H1 (cell line): ENCODE measurements around the gene GPC6. TPM values are rescaled to one million over a fixed set of nuclear protein-coding genes. Genes with fewer than 3 reads are reported as not detected.

ENCODE experiments used
- CTCF ChIA-PET: fragments of 300-600 bp; sonication (Branson Sonifier 250); formaldehyde crosslinking; loops from one replicate; lab custom pipeline; 2021; ENCODE audit not compliant: partially characterized antibody; lab: Charles Lee
- POLR2A ChIA-PET: fragments of 300-600 bp; sonication (Branson Sonifier 250); formaldehyde crosslinking; loops from one replicate; lab custom pipeline; 2021; ENCODE audit warnings: inconsistent platforms; ENCODE audit not compliant: partially characterized antibody; lab: Charles Lee
- DNase-seq, 2 experiments: peaks; one replicate each; pipeline versions ENCODE4 v3.0.0 to v3.0.0-alpha.2; 2010 to 2022; ENCODE audit warnings: low spot score in 2 of 2, low read depth in 1 of 2, mixed read lengths in 1 of 2
- FAIRE-seq: peaks from 2 replicates; lab custom pipeline; 2011; peaks lifted over from hg19 to GRCh38; lab: Jason Lieb, UNC
- H2AFZ ChIP-seq: 2 replicates; pipeline ENCODE4 v1.8.1; 2012; ENCODE audit warnings: low read length, inconsistent platforms
- H2AK5ac ChIP-seq: 2 replicates; pipeline ENCODE4 v1.6.1; 2013; ENCODE audit warnings: low read depth, low read length
- H2BK120ac ChIP-seq: replicated peaks from 2 replicates; pipeline ENCODE3; 2013; ENCODE audit warnings: low read depth, low read length, inconsistent platforms
- H2BK12ac ChIP-seq: 2 replicates; pipeline ENCODE4 v1.6.1; 2013; ENCODE audit warnings: low read depth, low read length
- H2BK15ac ChIP-seq: 2 replicates; pipeline ENCODE4 v1.6.1; 2013; ENCODE audit warnings: low read length
- H2BK20ac ChIP-seq: 2 replicates; pipeline ENCODE4 v1.6.1; 2013; ENCODE audit warnings: low read length
- H2BK5ac ChIP-seq: 2 replicates; pipeline ENCODE4 v1.6.1; 2013; ENCODE audit warnings: low read depth, low read length
- H3K14ac ChIP-seq: 2 replicates; pipeline ENCODE4 v1.6.1; 2013; ENCODE audit warnings: inconsistent platforms; ENCODE audit not compliant: insufficient read length
- H3K18ac ChIP-seq: 2 replicates; pipeline ENCODE4 v1.6.1; 2013; ENCODE audit warnings: low read length; ENCODE audit errors: extremely low read depth
- H3K23ac ChIP-seq: 2 replicates; pipeline ENCODE4 v1.6.1; 2013; ENCODE audit warnings: inconsistent platforms; ENCODE audit not compliant: insufficient read length
- H3K23me2 ChIP-seq: 2 replicates; pipeline ENCODE4 v1.6.1; 2013; ENCODE audit warnings: low read depth, low read length
- H3K27ac ChIP-seq: 2 replicates; pipeline ENCODE4 v1.6.1; 2011; ENCODE audit warnings: low read depth, low read length, inconsistent platforms
- H3K27me3 ChIP-seq, 4 experiments: replicated peaks in 1 of 4; 1 replicate in 1 of 4; 2 replicates in 3 of 4; pipeline versions ENCODE4 v1.6.1 to v1.8.1; 2011 to 2013; ENCODE audit warnings: low read length in 3 of 4, mild to moderate bottlenecking in 3 of 4, inconsistent platforms in 2 of 4, mixed read lengths in 2 of 4, moderate library complexity in 1 of 4; ENCODE audit not compliant: control insufficient read depth in 3 of 4, insufficient read depth in 3 of 4; ENCODE audit errors: extremely low read depth in 1 of 4
- H3K36me3 ChIP-seq, 4 experiments: 2 replicates each; pipeline versions ENCODE4 v1.6.1 to v1.8.1; 2011 to 2013; ENCODE audit warnings: mild to moderate bottlenecking in 4 of 4, low read length in 3 of 4, moderate library complexity in 2 of 4, control low read depth in 1 of 4, inconsistent platforms in 1 of 4; ENCODE audit not compliant: insufficient read depth in 4 of 4, control insufficient read depth in 2 of 4
- H3K4ac ChIP-seq: replicated peaks from 2 replicates; pipeline ENCODE3; 2013; ENCODE audit warnings: low read length, low read depth, mixed read lengths, inconsistent platforms; ENCODE audit not compliant: insufficient read length
- H3K4me1 ChIP-seq, 4 experiments: replicated peaks in 1 of 4; 1 replicate in 1 of 4; 2 replicates in 3 of 4; pipeline versions ENCODE4 v1.6.1 to v1.8.1; 2011 to 2013; ENCODE audit warnings: low read length in 3 of 4, inconsistent platforms in 2 of 4, mixed read lengths in 1 of 4; ENCODE audit not compliant: insufficient read depth in 4 of 4, control insufficient read depth in 3 of 4
- H3K4me2 ChIP-seq, 2 experiments: 2 replicates each; pipeline versions ENCODE4 v1.6.1 to v1.8.1; 2011 to 2013; ENCODE audit warnings: low read depth in 2 of 2, low read length in 2 of 2, control low read depth in 1 of 2, inconsistent platforms in 1 of 2, mild to moderate bottlenecking in 1 of 2; ENCODE audit not compliant: insufficient read depth in 1 of 2
- H3K4me3 ChIP-seq, 4 experiments: fragments of 200-600, 300-600 bp in 1 of 4; sonication (generic), shearing (Covaris generic), sonication (Bioruptor Twin) in 1 of 4; 2 replicates each; pipeline versions ENCODE4 v1.5.1 to v1.8.1; 2011 to 2016; ENCODE audit warnings: low read length in 4 of 4, low read depth in 3 of 4, control low read depth in 2 of 4, inconsistent platforms in 2 of 4, mild to moderate bottlenecking in 2 of 4, mixed read lengths in 1 of 4, moderate library complexity in 1 of 4; ENCODE audit not compliant: insufficient read depth in 2 of 4; ENCODE audit errors: extremely low read depth in 1 of 4
- H3K56ac ChIP-seq: replicated peaks from 2 replicates; pipeline ENCODE3; 2013; ENCODE audit warnings: low read depth, mild to moderate bottlenecking, mixed read lengths, low read length, inconsistent platforms; ENCODE audit not compliant: insufficient read length
- H3K79me1 ChIP-seq: 2 replicates; pipeline ENCODE4 v1.6.1; 2013; ENCODE audit warnings: low read depth, low read length, control low read depth
- H3K79me2 ChIP-seq, 2 experiments: 2 replicates each; pipeline versions ENCODE4 v1.6.1 to v1.8.1; 2012 to 2013; ENCODE audit warnings: low read length in 2 of 2, mild to moderate bottlenecking in 2 of 2, inconsistent platforms in 1 of 2; ENCODE audit not compliant: insufficient read depth in 2 of 2, control insufficient read depth in 1 of 2
- H3K9ac ChIP-seq, 4 experiments: replicated peaks in 1 of 4; 1 replicate in 1 of 4; 2 replicates in 3 of 4; pipeline versions ENCODE4 v1.6.1 to v1.8.1; 2011 to 2013; ENCODE audit warnings: low read depth in 3 of 4, low read length in 3 of 4, control low read depth in 2 of 4, mild to moderate bottlenecking in 2 of 4, moderate library complexity in 2 of 4, inconsistent platforms in 1 of 4; ENCODE audit errors: extremely low read depth in 1 of 4
- H3K9me3 ChIP-seq, 2 experiments: 2 replicates each; pipeline versions ENCODE4 v1.6.1 to v1.8.1; 2012 to 2013; ENCODE audit warnings: mild to moderate bottlenecking in 2 of 2, moderate library complexity in 2 of 2, control low read depth in 1 of 2, inconsistent platforms in 1 of 2, low read depth in 1 of 2, low read length in 1 of 2, mixed read lengths in 1 of 2; ENCODE audit not compliant: insufficient read depth in 2 of 2
- H4K20me1 ChIP-seq, 2 experiments: replicated peaks in 1 of 2; 2 replicates each; pipeline versions ENCODE3 to v1.8.1; 2011 to 2013; ENCODE audit warnings: inconsistent platforms in 2 of 2, low read length in 2 of 2, mild to moderate bottlenecking in 1 of 2; ENCODE audit not compliant: insufficient read depth in 2 of 2, control insufficient read depth in 1 of 2
- H4K5ac ChIP-seq: 2 replicates; pipeline ENCODE4 v1.6.1; 2013; ENCODE audit warnings: low read length, low read depth, mixed read lengths, inconsistent platforms; ENCODE audit not compliant: insufficient read length
- H4K8ac ChIP-seq: 2 replicates; pipeline ENCODE4 v1.8.0; 2013; ENCODE audit warnings: mild to moderate bottlenecking, moderate library complexity, low read length, inconsistent platforms; ENCODE audit not compliant: insufficient read depth; ENCODE audit errors: extremely low read depth
- H4K91ac ChIP-seq: replicated peaks from 2 replicates; pipeline ENCODE3; 2013; ENCODE audit warnings: low read length, mixed read lengths, inconsistent platforms; ENCODE audit not compliant: insufficient read length
- KDM4A ChIP-seq: IDR thresholded peaks from one replicate; pipeline ENCODE4 v1.7.1; 2012; ENCODE audit warnings: low read depth, mild to moderate bottlenecking, moderate library complexity, low read length, inconsistent platforms; ENCODE audit not compliant: severe bottlenecking
- WGBS, 2 experiments: shearing (Covaris generic) in 1 of 2; methylation state at CpG; one replicate each; pipeline versions ENCODE4 v1.1.6 to v1.1.7; 2013 to 2015; ENCODE audit warnings: low lambda C conversion rate in 2 of 2, mixed read lengths in 2 of 2, inconsistent platforms in 1 of 2, low coverage in 1 of 2, missing lambda C conversion rate in 1 of 2; ENCODE audit not compliant: insufficient replicate concordance in 2 of 2, insufficient coverage in 1 of 2, insufficient read length in 1 of 2; ENCODE audit errors: extremely low coverage in 1 of 2, missing lambda C conversion rate in 1 of 2; 5-methylcytosine and 5-hydroxymethylcytosine counted together
- polyA plus RNA-seq, 7 experiments: library from polyadenylated mRNA; depleted of rRNA in 3 of 7; stranded (reverse) in 5 of 7; unstranded in 2 of 7; fragments of >200 nt in 5 of 7; fragments of 200-250 nt in 2 of 7; gene quantifications; 1 replicate in 5 of 7; 2 replicates in 1 of 7; 4 replicates in 1 of 7; pipeline versions ENCODE4 v1.2.1 to v1.2.3, GENCODE V29; 2011 to 2013; ENCODE audit warnings: missing spikeins in 2 of 7, mixed read lengths in 2 of 7
- total RNA-seq: library from RNA; stranded (reverse); fragmentation: NEBNext Ultra II Directional; extraction: Animal tissue kit (Norgen Biotek cat#: 25700); gene quantifications from 2 replicates; pipeline ENCODE4 v1.2.1, GENCODE V29; 2021

Gene GPC6
- total and polyA plus RNA-seq, 2 of the 8 experiments (the other 6 are each of a cell fraction or from before 2014, with no cell fraction given) = 5.4 to 12.0 TPM

- H2AK5ac ChIP-seq = no peak overlapping the region
- POLR2A ChIA-PET = no interaction called here
- no peak overlapping the region for H3K14ac ChIP-seq
- no peak for TF ChIP-seq KDM4A
Measured at GRCh38 chr13:94400874-94401273, 1174.3 kb downstream of the GPC6 start.

More at GRCh38 chr13:94400874-94401273, 1174.3 kb downstream of the GPC6 start:
- no peak overlapping the region for H3K4me3 ChIP-seq
- no peak overlapping the region for H2BK120ac ChIP-seq
- no peaks in the 10 kb centered on the region for H3K27me3 ChIP-seq
- no peak overlapping the region for H2BK5ac ChIP-seq
- CTCF ChIA-PET = interaction anchor here (1.0 kb wide), 1 partner anchor 10 kb away, joined by 3 read pairs; no protein-coding TSS in a partner anchor
- no peak overlapping the region for H3K18ac ChIP-seq
- no peaks in the 10 kb centered on the region for H3K9me3 ChIP-seq
- no peak overlapping the region for H2BK20ac ChIP-seq
- H3K79me1 ChIP-seq = no peaks in the 10 kb centered on the region
- H2BK12ac ChIP-seq = no peak overlapping the region
- no peak overlapping the region for H3K56ac ChIP-seq
- no peaks in the 10 kb centered on the region for H3K23me2 ChIP-seq
- H2AFZ ChIP-seq = no peak overlapping the region
- FAIRE-seq (no peak), DNase-seq (no peak)
- H3K79me2 ChIP-seq = no peaks in the 10 kb centered on the region
- no peaks in the 10 kb centered on the region for H3K4me1 ChIP-seq
- no peak overlapping the region for H4K91ac ChIP-seq
- H4K5ac ChIP-seq = no peak overlapping the region
- H4K8ac ChIP-seq = no peak overlapping the region
- H3K23ac ChIP-seq = no peak overlapping the region
- no peak overlapping the region for H3K27ac ChIP-seq
- no peak overlapping the region for H3K9ac ChIP-seq
- H4K20me1 ChIP-seq = no peaks in the 10 kb centered on the region
- H3K36me3 ChIP-seq = no peaks in the 10 kb centered on the region
- 85% methylated on average over 4 of the region's 4 CpGs; no CpG with 5 or more reads in 1 of the 2 experiments for WGBS, 2 experiments
- no peak overlapping the region for H3K4me2 ChIP-seq
- no peak overlapping the region for H2BK15ac ChIP-seq
- no peak overlapping the region for H3K4ac ChIP-seq
